ENCODE data around the gene CHP2. TPM values are rescaled to one million over a fixed set of nuclear protein-coding genes. Genes with fewer than 3 reads are reported as not detected.
"Not testable (repeated sequence)": the region's sequence is repeated elsewhere in the genome, so short reads cannot be mapped to it uniquely, and the experiment has no call there.

The CHP2 gene
- total RNA-seq, 1 experiment from 2014 or later = not detected

GRCh38 chr16:23716484-23716883 lies 38.3 kb upstream of the CHP2 start:
- H4K20me1 ChIP-seq (ENCODE audit: insufficient read depth, low read depth, low read length) = no peaks in the 10 kb centered on the region
- H3K4me3 ChIP-seq (ENCODE audit: low read length) = no peak overlapping the region
- no peak for DNase-seq
- no peaks in the 10 kb centered on the region for H3K9me2 ChIP-seq (replicated peaks; ENCODE audit: insufficient read depth, low read length)
- no peaks in the 10 kb centered on the region for H3K79me2 ChIP-seq (ENCODE audit: low read length)
- H3K9me3 ChIP-seq (ENCODE audit: low read length) = no peaks in the 10 kb centered on the region
- H2AFZ ChIP-seq (ENCODE audit: low read length) = no peak overlapping the region
- no peak overlapping the region for H3K27ac ChIP-seq (ENCODE audit: low read length)
- H3K4me2 ChIP-seq (ENCODE audit: low read depth, low read length, poor library complexity, severe bottlenecking) = no peak overlapping the region
- H3K36me3 ChIP-seq (ENCODE audit: insufficient read depth, low read length) = no peaks in the 10 kb centered on the region
- no peak overlapping the region for H3K9ac ChIP-seq (ENCODE audit: low read length)
- no peaks in the 10 kb centered on the region for H3K27me3 ChIP-seq (ENCODE audit: low read length)
- H3K4me1 ChIP-seq (ENCODE audit: low read length) = no peaks in the 10 kb centered on the region

DNA sequence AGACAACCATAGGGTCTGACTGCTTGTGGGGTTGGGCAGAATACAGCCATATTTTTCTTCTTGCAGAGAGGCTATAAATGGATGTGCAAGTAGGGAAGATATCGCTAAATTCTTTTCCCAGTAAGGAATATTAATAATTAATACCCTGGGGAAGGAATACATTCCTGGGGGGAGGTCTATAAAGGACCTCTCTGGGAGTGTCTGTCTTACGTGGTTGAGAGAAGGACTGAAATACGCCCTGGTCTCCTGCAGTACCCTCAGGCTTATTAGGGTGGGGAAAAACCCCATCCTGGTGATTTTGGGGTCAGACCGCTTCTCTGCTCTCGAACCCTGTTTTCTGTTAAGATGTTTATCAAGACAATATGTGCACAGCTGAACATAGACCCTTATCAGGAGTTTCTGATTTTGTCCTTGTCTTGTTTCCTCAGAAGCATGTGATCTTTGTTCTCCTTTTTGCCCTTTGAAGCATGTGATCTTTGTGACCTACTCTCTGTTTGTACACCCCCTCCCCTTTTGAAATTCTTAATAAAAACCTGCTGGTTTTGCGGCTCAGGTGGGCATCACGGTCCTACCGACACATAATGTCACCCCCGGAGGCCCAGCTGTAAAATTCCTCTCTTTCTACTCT lies 32.1 kb upstream of the CHP2 start:
- not testable (repeated sequence) for H3K4me1 ChIP-seq (ENCODE audit: low read length); H2AFZ ChIP-seq (ENCODE audit: low read length); H3K4me3 ChIP-seq (ENCODE audit: low read length); DNase-seq; H3K9me3 ChIP-seq (ENCODE audit: low read length); H3K27me3 ChIP-seq (ENCODE audit: low read length); H3K9me2 ChIP-seq (replicated peaks; ENCODE audit: insufficient read depth, low read length); H3K36me3 ChIP-seq (ENCODE audit: insufficient read depth, low read length); H3K4me2 ChIP-seq (ENCODE audit: low read depth, low read length, poor library complexity, severe bottlenecking); H3K79me2 ChIP-seq (ENCODE audit: low read length); H3K27ac ChIP-seq (ENCODE audit: low read length); H3K9ac ChIP-seq (ENCODE audit: low read length); H4K20me1 ChIP-seq (ENCODE audit: insufficient read depth, low read depth, low read length)

DNA sequence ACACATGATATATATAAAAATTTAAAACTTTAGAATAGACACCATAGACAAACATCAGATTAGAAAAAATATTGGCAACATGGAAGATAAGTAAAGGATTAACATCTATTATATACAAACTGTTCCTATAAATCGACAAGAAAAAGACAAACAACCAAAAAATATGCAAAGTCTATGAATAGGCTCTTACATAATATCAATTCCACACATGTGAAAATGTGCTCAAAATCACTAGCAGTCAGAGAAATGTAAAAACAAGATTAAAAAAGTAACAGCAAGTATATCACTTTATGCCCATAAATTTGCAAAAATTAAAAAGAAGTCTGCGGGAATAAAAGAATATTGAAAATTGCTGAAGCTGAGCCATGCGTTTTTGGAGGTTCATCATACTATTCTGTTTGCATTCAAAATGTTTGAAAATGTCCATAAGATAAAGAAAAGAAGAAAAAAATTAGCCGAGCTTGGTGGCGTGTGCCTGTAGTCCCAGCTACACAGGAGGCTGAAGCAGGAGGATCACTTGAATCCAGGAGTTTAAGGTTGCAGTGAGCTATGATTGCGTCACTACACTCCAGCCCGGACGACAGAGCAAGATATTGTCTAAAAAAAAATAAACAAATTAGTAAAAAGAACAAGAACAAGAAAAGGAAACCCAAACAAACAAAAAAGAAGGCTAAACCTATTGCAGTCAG lies 30.6 kb upstream of the CHP2 start:
- Histone ChIP-seq H2AFZ (ENCODE audit: low read length) (no peak overlapping the region), H3K4me1 (ENCODE audit: low read length) (no peaks in the 10 kb centered on the region; the same call in 1 of the 2 replicates), H3K79me2 (ENCODE audit: low read length) (no peaks in the 10 kb centered on the region), H3K36me3 (ENCODE audit: insufficient read depth, low read length) (no peaks in the 10 kb centered on the region), H3K9me2 (replicated peaks; ENCODE audit: insufficient read depth, low read length) (no peaks in the 10 kb centered on the region), H3K4me3 (ENCODE audit: low read length) (no peak overlapping the region), H3K4me2 (ENCODE audit: low read depth, low read length, poor library complexity, severe bottlenecking) (no peak overlapping the region), H3K9ac (ENCODE audit: low read length) (no peak overlapping the region), H3K27ac (ENCODE audit: low read length) (no peak overlapping the region), H4K20me1 (ENCODE audit: insufficient read depth, low read depth, low read length) (no peaks in the 10 kb centered on the region), H3K27me3 (ENCODE audit: low read length) (no peaks in the 10 kb centered on the region), H3K9me3 (ENCODE audit: low read length) (no peaks in the 10 kb centered on the region)
- no peak for DNase-seq

GRCh38 chr16:23724785-23725131 lies 30.1 kb upstream of the CHP2 start:
- Histone ChIP-seq H3K27me3 (ENCODE audit: low read length) (no peaks in the 10 kb centered on the region), H3K9me2 (replicated peaks; ENCODE audit: insufficient read depth, low read length) (no peaks in the 10 kb centered on the region)
- no peak for DNase-seq

DNA sequence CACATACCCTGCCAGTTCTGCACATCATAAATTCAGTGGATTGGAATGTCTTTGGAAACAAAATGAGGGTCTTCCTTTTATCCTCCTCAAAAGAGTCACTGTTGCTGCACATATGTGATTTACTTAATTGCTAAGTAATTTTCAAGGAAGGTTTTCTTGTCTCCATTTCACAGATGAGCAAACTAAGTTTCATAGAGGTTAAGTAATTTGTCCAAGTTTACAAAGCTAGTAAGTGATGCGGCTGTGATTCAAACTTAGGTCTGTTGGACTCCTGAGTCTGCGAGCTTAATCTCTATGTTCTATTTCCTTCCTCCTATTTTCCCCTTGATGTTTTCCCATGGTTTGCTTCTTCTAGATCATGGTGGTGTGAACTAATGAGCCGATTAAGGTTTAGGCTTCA lies 28.1 kb upstream of the CHP2 start:
- Histone ChIP-seq H3K9me3 (ENCODE audit: low read length) (no peaks in the 10 kb centered on the region), H3K36me3 (ENCODE audit: insufficient read depth, low read length) (no peaks in the 10 kb centered on the region), H3K4me1 (ENCODE audit: low read length) (no peaks in the 10 kb centered on the region; the same call in 1 of the 2 replicates), H3K4me3 (ENCODE audit: low read length) (no peak overlapping the region), H3K27me3 (ENCODE audit: low read length) (no peaks in the 10 kb centered on the region), H2AFZ (ENCODE audit: low read length) (no peak overlapping the region), H4K20me1 (ENCODE audit: insufficient read depth, low read depth, low read length) (no peaks in the 10 kb centered on the region), H3K79me2 (ENCODE audit: low read length) (no peaks in the 10 kb centered on the region), H3K9ac (ENCODE audit: low read length) (no peak overlapping the region), H3K27ac (ENCODE audit: low read length) (no peak overlapping the region), H3K9me2 (replicated peaks; ENCODE audit: insufficient read depth, low read length) (no peaks in the 10 kb centered on the region), H3K4me2 (ENCODE audit: low read depth, low read length, poor library complexity, severe bottlenecking) (no peak overlapping the region)
- DNase-seq = no peak

More at GRCh38 chr16:23724785-23725131, 30.1 kb upstream of the CHP2 start:
- Histone ChIP-seq H3K79me2 (ENCODE audit: low read length) (no peaks in the 10 kb centered on the region), H3K4me2 (ENCODE audit: low read depth, low read length, poor library complexity, severe bottlenecking) (no peak overlapping the region), H3K27ac (ENCODE audit: low read length) (no peak overlapping the region), H3K36me3 (ENCODE audit: insufficient read depth, low read length) (no peaks in the 10 kb centered on the region), H3K4me1 (ENCODE audit: low read length) (no peaks in the 10 kb centered on the region; the same call in 1 of the 2 replicates), H4K20me1 (ENCODE audit: insufficient read depth, low read depth, low read length) (no peaks in the 10 kb centered on the region), H3K4me3 (ENCODE audit: low read length) (no peak overlapping the region), H3K9me3 (ENCODE audit: low read length) (no peaks in the 10 kb centered on the region), H2AFZ (ENCODE audit: low read length) (no peak overlapping the region), H3K9ac (ENCODE audit: low read length) (no peak overlapping the region)

GRCh38 chr16:23728112-23728477 lies 26.7 kb upstream of the CHP2 start:
- Histone ChIP-seq H2AFZ (ENCODE audit: low read length) (peak overlapping the region; percentile 21; the same call in 1 of the 2 replicates), H3K4me1 (ENCODE audit: low read length) (no peaks in the 10 kb centered on the region; the same call in 1 of the 2 replicates), H3K79me2 (ENCODE audit: low read length) (no peaks in the 10 kb centered on the region), H3K4me2 (ENCODE audit: low read depth, low read length, poor library complexity, severe bottlenecking) (peak overlapping the region; percentile 36), H3K9me2 (replicated peaks; ENCODE audit: insufficient read depth, low read length) (no peaks in the 10 kb centered on the region), H3K27me3 (ENCODE audit: low read length) (no peaks in the 10 kb centered on the region), H4K20me1 (ENCODE audit: insufficient read depth, low read depth, low read length) (no peaks in the 10 kb centered on the region), H3K4me3 (ENCODE audit: low read length) (no peak overlapping the region), H3K9me3 (ENCODE audit: low read length) (no peaks in the 10 kb centered on the region), H3K27ac (ENCODE audit: low read length) (no peak overlapping the region), H3K9ac (ENCODE audit: low read length) (no peak overlapping the region), H3K36me3 (ENCODE audit: insufficient read depth, low read length) (no peaks in the 10 kb centered on the region)
- DNase-seq = no peak

DNA sequence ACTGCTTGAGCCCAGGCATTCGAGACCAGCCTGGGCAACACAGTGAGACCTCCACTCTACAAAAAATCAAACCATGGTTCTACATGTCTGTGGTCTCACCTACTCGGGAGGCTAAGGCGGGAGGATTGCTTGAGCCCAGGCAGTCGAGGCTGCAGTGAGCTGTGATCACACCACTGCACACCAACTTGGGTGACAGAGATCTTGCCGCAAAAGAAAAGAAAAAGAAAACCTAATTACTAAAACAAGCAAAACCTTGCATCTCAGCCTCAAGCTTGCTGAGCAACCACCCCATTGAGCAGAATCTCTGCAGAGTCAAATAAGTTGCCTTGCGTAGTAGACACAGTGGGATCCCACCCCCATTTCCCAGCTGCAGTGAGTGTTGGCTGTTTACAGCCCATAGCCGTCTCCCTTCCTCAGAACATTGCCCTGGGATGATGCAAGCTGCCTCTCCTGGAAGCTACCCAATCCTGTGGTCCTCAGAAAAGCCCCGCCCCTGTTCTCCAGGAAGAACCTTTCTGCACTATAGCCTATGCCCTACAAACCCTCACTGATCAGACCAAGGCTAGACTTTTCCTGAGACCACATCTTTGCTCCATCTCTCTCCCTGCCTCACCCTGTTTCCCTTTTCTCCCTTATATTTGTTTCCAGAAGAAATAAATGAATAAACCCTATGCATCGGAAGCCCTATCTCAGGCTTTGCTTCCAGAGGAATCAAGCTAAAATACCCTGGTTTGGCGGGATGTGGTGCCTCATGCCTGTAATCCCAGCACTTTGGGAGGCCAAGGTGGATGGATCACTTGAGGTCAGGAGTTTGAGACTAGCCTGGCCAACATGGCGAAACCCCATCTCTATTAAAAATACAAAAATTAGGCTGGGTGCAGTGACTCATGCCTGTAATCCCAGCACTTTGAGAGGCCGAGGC lies 25.1 kb upstream of the CHP2 start:
- H3K27ac ChIP-seq (ENCODE audit: low read length) = no peak overlapping the region
- H3K9me3 ChIP-seq (ENCODE audit: low read length) = no peaks in the 10 kb centered on the region
- no peaks in the 10 kb centered on the region for H4K20me1 ChIP-seq (ENCODE audit: insufficient read depth, low read depth, low read length)
- no peaks in the 10 kb centered on the region; the same call in 1 of the 2 replicates for H3K4me1 ChIP-seq (ENCODE audit: low read length)
- no peaks in the 10 kb centered on the region for H3K27me3 ChIP-seq (ENCODE audit: low read length)
- no peaks in the 10 kb centered on the region for H3K36me3 ChIP-seq (ENCODE audit: insufficient read depth, low read length)
- H3K79me2 ChIP-seq (ENCODE audit: low read length) = no peaks in the 10 kb centered on the region
- DNase-seq = no peak
- no peak overlapping the region for H3K9ac ChIP-seq (ENCODE audit: low read length)
- no peak overlapping the region for H3K4me3 ChIP-seq (ENCODE audit: low read length)
- H3K9me2 ChIP-seq (replicated peaks; ENCODE audit: insufficient read depth, low read length) = no peaks in the 10 kb centered on the region
- H2AFZ ChIP-seq (ENCODE audit: low read length) = no peak overlapping the region
- no peak overlapping the region for H3K4me2 ChIP-seq (ENCODE audit: low read depth, low read length, poor library complexity, severe bottlenecking)

All from Karpas-422 (cell line).